ENCODE results near the gene RBMS1.

Gene RBMS1

GRCh38 chr2:160300203-160300602 lies 193.4 kb downstream of the RBMS1 start:
- DNase-seq (ENCODE audit: low spot score), result no peak

- no peak for DNase-seq (ENCODE audit: low spot score)
Observed at GRCh38 chr2:160299540-160299939, 194.1 kb downstream of the RBMS1 start.

- DNase-seq (ENCODE audit: low spot score), result no peak
Observed at GRCh38 chr2:160298960-160299359, 194.6 kb downstream of the RBMS1 start.

- no peak for DNase-seq (ENCODE audit: low spot score)
Observed at GRCh38 chr2:160295519-160296207, 197.9 kb downstream of the RBMS1 start.

GRCh38 chr2:160294889-160295288 lies 198.7 kb downstream of the RBMS1 start:
- no peak for DNase-seq (ENCODE audit: low spot score)

GRCh38 chr2:160294339-160294803 lies 199.2 kb downstream of the RBMS1 start:
- no peak for DNase-seq (ENCODE audit: low spot score)

GRCh38 chr2:160293391-160294091 lies 200.1 kb downstream of the RBMS1 start:
- DNase-seq (ENCODE audit: low spot score), result no peak

- DNase-seq (ENCODE audit: low spot score), result no peak
Observed at GRCh38 chr2:160292225-160292624, 201.4 kb downstream of the RBMS1 start.

GRCh38 chr2:160291382-160291781 lies 202.2 kb downstream of the RBMS1 start:
- no peak for DNase-seq (ENCODE audit: low spot score)

- DNase-seq (ENCODE audit: low spot score), result no peak
Observed at GRCh38 chr2:160290598-160290997, 203.0 kb downstream of the RBMS1 start.

- no peak for DNase-seq (ENCODE audit: low spot score)
Observed at GRCh38 chr2:160289831-160290230, 203.8 kb downstream of the RBMS1 start.

GRCh38 chr2:160289126-160289525 lies 204.5 kb downstream of the RBMS1 start:
- DNase-seq (ENCODE audit: low spot score), result no peak

- no peak for DNase-seq (ENCODE audit: low spot score)
Observed at GRCh38 chr2:160288324-160288723, 205.3 kb downstream of the RBMS1 start.

GRCh38 chr2:160287476-160287875 lies 206.1 kb downstream of the RBMS1 start:
- no peak for DNase-seq (ENCODE audit: low spot score)

GRCh38 chr2:160286551-160286950 lies 207.1 kb downstream of the RBMS1 start:
- DNase-seq (ENCODE audit: low spot score), result no peak

GRCh38 chr2:160283675-160284074 lies 209.9 kb downstream of the RBMS1 start:
- DNase-seq (ENCODE audit: low spot score), result no peak

- DNase-seq (ENCODE audit: low spot score), result no peak
Observed at GRCh38 chr2:160282063-160282580, 211.5 kb downstream of the RBMS1 start.

GRCh38 chr2:160281213-160281612 lies 212.4 kb downstream of the RBMS1 start:
- DNase-seq (ENCODE audit: low spot score), result no peak

- DNase-seq (ENCODE audit: low spot score), result no peak
Observed at GRCh38 chr2:160279813-160280465, 213.7 kb downstream of the RBMS1 start.

- no peak for DNase-seq (ENCODE audit: low spot score)
Observed at GRCh38 chr2:160278879-160279177, 214.8 kb downstream of the RBMS1 start.

GRCh38 chr2:160278101-160278878 lies 215.3 kb downstream of the RBMS1 start:
- no peak for DNase-seq (ENCODE audit: low spot score)

GRCh38 chr2:160277151-160277550 lies 216.5 kb downstream of the RBMS1 start:
- DNase-seq (ENCODE audit: low spot score), result no peak
